HG03108 (cell line): ENCODE results near the gene MED1.
"Not testable (repeated sequence)": the region's sequence is repeated elsewhere in the genome, so short reads cannot be mapped to it uniquely, and the experiment has no call there.

Source experiments
- ATAC-seq: cut with Tn5 transposase; IDR thresholded peaks from one replicate; pipeline ENCODE4 v1.9.1; 2021; ENCODE audit warnings: moderate library complexity; ENCODE audit not compliant: unreplicated experiment

Gene MED1

GRCh38 chr17:39450847-39451581 is at the start of gene MED1:
MED1 (minus strand) TSS chr17:39451263; CDS start chr17:39451062, 201 bp downstream.
- peak; percentile 94 for ATAC-seq

- ATAC-seq, result not testable (repeated sequence)
These were observed 45.9 kb upstream of the MED1 start for GRCh38 chr17:39496921-39497320.

- ATAC-seq, result no peak
These were observed 36.9 kb upstream of the MED1 start for GRCh38 chr17:39487946-39488345.

- not testable (repeated sequence) for ATAC-seq
These were observed 36.4 kb upstream of the MED1 start for GRCh38 chr17:39487490-39487889.

GRCh38 chr17:39486242-39486641 is 35.2 kb upstream of the MED1 start:
- no peak for ATAC-seq

GRCh38 chr17:39485555-39485954 is 34.5 kb upstream of the MED1 start:
- ATAC-seq, result no peak

- no peak for ATAC-seq
These were observed 33.1 kb upstream of the MED1 start for GRCh38 chr17:39484178-39484577.

- ATAC-seq, result no peak
These were observed 32.4 kb upstream of the MED1 start for GRCh38 chr17:39483506-39483905.

GRCh38 chr17:39479631-39480030 is 28.6 kb upstream of the MED1 start:
- ATAC-seq, result not testable (repeated sequence)

- no peak for ATAC-seq
These were observed 22.2 kb upstream of the MED1 start for GRCh38 chr17:39473310-39473709.

GRCh38 chr17:39468610-39469009 is 17.5 kb upstream of the MED1 start:
- not testable (repeated sequence) for ATAC-seq

- not testable (repeated sequence) for ATAC-seq
These were observed 13.6 kb upstream of the MED1 start for GRCh38 chr17:39464639-39465181.

- ATAC-seq, result no peak
These were observed 11.7 kb upstream of the MED1 start for GRCh38 chr17:39462631-39463375.

- peak; percentile 7 for ATAC-seq
These were observed 11.0 kb upstream of the MED1 start for GRCh38 chr17:39461926-39462569.

GRCh38 chr17:39461113-39461925 is 10.3 kb upstream of the MED1 start, which contains the start of gene CDK12:
CDK12 (plus strand) TSS chr17:39461486; CDS start chr17:39462072, 586 bp downstream.
- ATAC-seq, result peak; percentile 65

GRCh38 chr17:39455919-39456318 is 4.9 kb upstream of the MED1 start:
- ATAC-seq, result no peak

GRCh38 chr17:39450051-39450450 is 1.0 kb downstream of the MED1 start:
- ATAC-seq, result no peak

- ATAC-seq, result no peak
These were observed 3.5 kb downstream of the MED1 start for GRCh38 chr17:39447561-39447960.

- ATAC-seq, result no peak
These were observed 7.7 kb downstream of the MED1 start for GRCh38 chr17:39443326-39443725.

GRCh38 chr17:39439868-39440267 is 11.2 kb downstream of the MED1 start:
- not testable (repeated sequence) for ATAC-seq
